GM11168 (cell line): ENCODE results near the gene FBN1.

Experiments used
- in situ Hi-C: fragments of 300-500 bp; cut with MboI; formaldehyde crosslinking; loops from one replicate; pipeline ENCODE4 v1.12.0; 2022; ENCODE audit warnings: low sequenced_read_pairs; ENCODE audit not compliant: unreplicated experiment

Gene FBN1

DNA sequence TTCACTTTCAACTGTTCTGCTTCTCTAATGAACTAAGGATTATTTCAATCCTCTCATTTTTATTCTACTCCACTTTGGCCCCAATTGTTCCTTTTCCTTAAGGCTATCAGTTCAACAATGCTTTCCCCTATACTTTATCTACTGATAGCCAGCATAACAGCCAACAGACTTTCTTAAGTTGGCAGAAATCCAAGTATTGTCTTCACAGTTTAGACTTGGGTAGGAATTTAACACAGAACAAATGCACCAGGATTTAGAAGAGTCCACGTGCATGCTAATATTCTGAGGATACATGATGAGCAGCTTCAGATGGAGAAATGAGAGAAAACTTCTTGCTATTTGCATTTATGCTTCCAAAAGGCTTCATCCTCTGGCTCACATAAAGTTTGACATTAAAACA, 54.8 kb downstream of the FBN1 start:
- in situ Hi-C loops = loop anchor here (10.0 kb wide), 1 partner anchor 524 kb away; no protein-coding TSS in a partner anchor

DNA sequence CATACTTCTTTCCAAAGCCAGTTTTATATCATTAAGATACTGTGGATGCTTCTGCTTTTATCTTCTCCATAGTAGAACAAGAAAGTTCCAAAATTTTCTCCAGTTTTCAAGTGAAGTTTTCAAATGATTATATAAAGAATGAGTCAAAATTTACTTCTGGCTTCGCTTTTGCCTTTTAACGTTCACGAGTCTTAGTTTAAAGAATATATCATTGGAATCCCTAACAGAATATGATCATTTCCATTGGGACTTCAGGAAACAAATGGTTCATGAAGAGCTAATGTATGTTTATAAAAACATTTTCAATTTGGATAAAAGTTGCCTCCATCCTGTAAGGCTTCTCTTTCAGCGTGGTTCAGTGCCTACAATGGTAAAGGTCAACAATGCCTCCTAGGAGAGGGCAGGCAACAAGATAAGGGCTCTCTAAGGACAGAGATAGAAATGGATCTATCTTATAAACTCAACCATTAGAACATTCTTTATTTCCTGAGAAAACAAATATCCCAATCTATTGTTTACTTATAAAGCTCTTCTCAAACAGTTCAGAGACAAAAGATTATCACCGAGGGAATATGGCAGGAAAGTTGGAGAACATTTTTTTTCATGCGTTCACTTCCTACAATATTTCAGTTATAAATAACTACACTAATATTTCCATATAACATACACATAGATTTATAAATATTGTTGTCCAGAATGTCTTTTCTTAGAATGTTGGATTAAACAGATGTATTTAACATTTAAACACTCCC, 60.5 kb downstream of the FBN1 start:
- in situ Hi-C loops = no loop called here

DNA sequence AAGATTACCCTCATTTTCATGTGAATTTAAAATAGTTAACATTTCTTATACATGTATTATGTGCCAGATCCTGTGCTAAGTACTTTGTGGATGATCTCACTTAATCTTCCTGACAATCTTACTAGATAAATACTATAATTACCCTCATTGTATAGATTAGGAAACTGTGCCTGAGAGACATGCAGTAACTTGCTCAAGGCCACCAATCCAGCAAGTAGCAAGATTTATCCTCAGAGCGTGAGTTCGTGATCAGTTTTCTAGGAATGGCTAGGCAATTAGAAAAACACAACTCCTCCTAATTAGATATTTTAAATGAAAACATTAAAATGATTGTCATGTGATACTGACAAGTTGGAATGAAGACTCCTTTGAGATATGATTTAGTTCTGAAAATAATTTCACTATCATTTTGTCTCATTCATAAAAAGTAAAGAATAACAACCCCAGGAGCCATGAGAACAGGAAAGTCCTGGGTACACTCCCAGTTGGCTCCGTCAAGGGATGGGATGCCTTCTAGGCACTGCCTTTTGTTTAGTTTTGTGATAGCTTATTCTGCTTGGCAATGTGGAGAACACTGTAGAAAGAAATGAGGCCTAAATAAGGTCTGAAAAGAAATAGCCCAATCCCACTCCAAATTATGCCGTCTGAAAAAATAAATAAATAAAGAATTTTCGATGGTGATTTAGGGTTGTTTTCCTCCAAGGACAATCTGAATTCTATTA, 61.3 kb downstream of the FBN1 start:
- in situ Hi-C loops = no loop called here

DNA sequence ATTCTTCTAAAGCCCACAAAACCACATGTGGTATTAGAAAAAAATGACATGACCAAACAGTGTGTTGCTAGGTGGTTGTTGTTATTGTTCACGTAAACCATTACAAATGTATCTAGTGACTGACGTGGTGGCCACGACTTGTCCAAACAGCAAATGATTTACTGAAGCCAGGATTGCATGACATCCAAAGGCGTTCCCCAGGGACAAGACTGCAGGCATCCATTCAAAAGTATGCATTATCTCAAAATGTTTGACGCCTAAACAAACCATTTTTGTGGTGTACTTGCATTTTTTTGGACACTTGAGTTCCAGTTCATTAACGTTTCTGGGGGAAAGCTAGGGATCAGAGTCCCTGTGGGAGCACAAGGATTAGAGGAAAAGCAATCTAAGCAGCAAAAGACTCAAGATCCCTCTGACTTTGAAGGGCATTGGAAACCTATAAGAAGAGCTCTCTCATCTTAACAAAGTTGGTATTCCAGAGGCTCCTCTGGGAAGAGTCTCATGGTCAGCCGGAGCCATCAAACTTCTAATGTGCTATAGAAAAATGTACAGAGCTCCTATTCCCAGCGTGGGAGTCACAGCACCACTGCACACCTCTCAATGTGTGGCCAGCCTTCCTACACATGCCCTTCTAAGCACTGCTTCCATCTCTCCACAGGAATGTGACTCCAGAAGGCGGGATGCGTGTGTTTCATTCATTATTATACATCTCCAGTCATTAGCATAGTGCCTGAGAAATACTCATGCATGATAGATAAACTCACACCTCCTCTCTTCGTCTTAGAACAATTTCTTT, 62.9 kb downstream of the FBN1 start:
- in situ Hi-C loops = no loop called here

DNA sequence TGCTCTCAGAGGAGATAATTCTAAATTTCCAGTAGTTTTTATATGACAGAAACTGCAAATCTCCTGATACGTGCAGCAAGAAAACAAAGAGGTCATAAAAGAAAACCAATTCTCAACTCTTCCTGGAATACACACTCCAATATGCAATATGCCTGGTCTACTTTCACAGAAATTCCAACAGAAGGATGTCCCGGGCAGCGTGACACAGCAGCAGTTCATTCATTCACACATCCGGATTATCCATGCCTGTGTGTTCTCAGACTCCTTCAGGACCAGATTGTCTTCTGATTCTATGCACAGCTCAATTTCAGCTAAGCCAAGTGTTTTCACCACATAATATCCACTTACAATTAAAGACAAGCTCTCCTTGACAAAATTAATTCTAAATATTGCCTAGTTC, 64.3 kb downstream of the FBN1 start:
- in situ Hi-C loops = no loop called here

GRCh38 chr15:48580736-48581135, 64.8 kb downstream of the FBN1 start:
- in situ Hi-C loops = no loop called here

- in situ Hi-C loops = no loop called here
Observed at GRCh38 chr15:48579945-48580671, 65.4 kb downstream of the FBN1 start.

GRCh38 chr15:48578965-48579364, 66.5 kb downstream of the FBN1 start:
- in situ Hi-C loops = no loop called here

- in situ Hi-C loops = no loop called here
Observed at GRCh38 chr15:48577469-48577868, 68.0 kb downstream of the FBN1 start.

DNA sequence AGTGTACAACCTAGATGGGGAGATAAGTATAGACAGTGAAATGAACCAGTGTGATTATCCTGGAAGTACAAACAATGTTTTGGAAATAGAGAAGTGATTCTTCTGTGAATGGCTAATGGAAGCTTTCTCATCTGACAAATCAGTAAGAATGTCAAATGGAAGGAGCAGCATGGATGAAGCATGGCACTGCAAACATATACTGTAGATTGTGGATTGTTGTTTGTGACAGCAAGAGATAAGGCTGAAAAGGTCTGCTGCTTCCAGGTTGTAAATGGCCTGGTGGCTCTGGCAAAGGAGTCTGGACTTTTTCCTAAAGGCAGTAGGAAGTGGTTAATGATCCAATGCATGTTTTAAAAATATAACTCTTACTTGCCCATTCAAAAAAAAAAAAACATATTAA, 71.3 kb downstream of the FBN1 start:
- in situ Hi-C loops = no loop called here

GRCh38 chr15:48573780-48574179, 71.7 kb downstream of the FBN1 start:
- in situ Hi-C loops = no loop called here

DNA sequence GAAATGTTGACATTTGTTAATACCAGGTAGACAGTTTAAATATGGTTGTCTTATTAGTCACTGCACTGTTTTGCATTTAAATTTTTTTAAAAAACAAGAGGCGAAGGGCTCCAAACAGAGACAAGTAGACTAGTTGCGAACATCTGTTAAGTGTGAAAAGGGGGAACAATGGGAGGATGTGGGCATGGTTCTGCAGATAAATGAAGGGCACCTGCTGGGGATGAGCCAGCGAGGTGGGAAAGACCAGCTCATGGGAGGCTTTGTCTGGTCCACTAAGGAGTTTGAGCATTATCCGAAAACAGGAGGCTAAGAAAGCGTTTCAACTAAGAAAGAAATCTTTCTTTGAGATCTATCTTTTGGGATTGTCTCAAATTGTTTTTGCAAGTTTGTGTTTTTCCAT, 72.7 kb downstream of the FBN1 start:
- in situ Hi-C loops = no loop called here

DNA sequence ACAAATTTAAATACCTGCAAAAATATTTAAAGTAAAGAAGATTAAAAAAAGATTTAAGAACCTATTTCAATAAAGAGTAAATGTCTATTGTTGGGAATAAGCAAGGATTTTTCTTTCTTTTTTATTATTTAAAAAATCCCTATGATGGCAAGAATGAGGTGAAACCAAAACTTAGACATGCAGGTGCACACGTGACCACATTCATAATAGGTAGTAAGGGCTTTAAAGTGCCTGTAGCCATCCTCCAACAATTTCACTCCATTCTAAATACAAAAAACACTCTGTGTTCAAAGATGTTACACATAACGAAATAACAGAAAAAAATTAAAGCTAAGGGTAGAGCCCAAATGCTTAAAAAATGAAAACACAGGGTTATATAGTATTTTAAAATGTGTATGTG, 74.0 kb downstream of the FBN1 start:
- in situ Hi-C loops = no loop called here

DNA sequence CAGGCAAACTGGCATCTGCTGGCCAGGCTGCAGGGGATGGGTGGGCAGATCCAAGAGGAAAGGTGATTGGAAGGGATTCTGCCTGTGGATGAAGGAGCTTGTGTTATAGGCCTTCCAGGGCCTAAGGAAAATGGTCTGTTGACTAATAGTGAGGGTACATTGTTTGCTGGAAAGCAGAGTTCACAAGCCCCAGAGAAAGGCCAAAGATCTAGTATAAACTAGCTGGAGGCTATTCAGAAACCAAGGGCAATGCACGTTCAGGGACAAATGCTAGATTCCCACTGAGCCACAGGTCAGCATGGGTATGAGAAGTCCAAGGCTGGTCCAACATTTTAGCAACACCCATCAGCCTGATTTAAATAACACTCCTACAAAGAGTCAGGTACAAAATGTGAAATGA, 74.7 kb downstream of the FBN1 start:
- in situ Hi-C loops = no loop called here

DNA sequence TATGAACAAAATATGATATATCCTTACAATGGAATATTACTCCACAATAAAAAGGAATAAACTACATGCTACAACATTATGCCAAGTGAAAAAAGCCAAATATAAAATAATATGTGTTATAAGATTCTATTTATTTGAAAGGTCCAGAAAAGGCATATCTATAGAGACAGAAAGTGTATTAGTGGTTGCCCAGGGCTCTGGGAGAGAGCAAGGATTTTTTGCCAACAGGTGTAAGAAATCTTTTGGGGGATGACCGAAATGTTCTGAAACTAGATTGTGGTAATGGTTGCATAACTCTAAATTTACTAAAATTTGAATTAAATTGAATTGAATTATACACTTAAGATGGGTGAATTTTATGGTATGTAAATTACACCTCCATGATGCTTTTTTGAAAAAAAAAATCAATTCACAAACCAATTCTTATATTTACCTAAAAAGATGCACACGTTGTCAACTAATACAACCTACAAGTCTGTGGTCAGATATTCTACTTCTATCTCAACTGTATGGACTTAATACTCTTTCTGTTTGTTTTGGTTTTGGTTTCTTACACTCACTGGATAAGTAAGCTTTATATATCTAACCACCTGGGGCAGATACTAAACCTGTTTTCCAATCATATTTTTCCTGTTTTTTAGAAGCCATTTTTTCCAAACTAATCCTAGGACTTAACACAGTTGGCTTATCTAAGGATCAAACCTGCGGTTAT, 75.8 kb downstream of the FBN1 start:
- in situ Hi-C loops = no loop called here

DNA sequence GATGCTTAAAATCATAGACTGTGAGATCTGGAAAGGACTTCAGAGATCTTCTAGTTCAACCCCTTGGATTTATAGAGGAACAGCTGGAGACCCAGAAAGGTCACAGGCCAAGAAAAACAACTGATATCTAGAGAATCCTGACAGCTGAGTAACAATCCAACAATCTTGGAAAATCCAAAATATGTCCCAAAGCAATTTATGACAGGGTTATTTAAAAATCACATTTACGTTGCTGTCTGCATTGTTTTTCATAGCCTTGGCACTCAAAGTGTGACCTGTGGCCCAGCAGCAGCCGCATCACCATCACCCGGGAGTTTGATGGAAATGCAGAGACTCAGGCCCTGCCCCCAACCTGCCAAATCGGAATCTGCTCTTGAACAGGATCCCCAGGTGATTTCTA, 78.8 kb downstream of the FBN1 start:
- in situ Hi-C loops = no loop called here

DNA sequence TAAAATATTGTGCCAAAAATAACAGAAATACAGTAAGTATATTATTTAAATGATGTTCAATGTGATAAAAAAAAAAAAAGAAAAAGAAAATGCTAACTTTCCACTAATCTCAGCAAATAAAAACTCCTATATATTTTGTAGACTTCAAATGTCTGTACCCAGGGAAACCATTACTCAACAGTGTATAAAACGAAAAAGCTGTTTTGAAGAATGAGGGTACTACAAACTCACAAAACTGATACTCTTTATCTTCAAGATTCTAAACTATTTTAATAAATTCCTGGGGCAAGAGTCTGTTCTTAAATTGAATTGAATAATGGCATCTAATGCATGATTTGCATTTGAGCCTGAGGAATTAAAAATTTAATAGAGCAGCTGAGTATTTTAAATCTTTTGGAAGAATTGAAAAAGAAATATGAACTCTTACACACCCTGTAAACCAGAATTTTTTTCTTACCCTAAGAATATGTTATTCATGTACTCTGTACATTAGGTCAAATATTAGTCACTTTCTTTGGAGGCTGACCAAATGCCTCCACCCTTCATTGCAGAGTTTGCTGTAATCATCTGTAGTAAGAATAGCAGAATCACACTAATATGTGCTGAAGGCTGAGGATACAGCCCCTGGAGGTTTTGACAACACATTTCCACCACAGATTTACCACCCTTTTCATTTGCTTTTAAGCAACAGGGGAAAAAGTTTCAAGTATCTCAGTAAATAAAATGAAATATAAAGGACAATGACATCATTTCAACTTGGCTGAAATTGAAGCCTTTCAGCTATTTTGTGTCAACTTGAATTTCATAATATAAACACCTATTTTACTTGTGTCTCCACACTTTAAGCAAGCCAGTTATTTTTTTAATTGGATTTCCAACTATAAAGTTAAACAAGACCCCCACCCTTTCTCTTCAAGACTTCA, 79.7 kb downstream of the FBN1 start:
- in situ Hi-C loops = no loop called here

DNA sequence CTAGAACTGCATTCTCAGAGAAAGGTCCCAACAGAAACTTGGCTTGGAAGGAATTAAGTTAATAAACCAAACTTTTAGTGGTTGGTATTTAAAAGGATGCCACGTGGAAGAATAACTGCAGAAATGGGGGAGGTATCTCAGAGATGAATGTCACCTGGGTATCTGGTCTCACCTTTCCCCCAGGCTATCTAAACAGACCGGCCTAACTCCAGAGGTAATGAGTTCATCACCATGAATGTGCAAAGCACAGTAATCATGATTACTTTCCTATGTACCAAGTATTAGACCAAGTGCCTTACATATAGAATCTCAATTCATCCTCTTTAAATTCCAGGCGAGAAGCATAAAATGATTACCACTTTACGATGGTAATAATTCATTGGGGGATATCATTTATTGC, 80.8 kb downstream of the FBN1 start:
- in situ Hi-C loops = no loop called here

GRCh38 chr15:48563934-48564333, 81.6 kb downstream of the FBN1 start:
- in situ Hi-C loops = no loop called here
